GM21360 (cell line): ENCODE measurements around the gene SLC4A1AP.

Experiments used
- ATAC-seq: cut with Tn5 transposase; IDR thresholded peaks from one replicate; pipeline ENCODE4 v1.9.1; 2021; ENCODE audit warnings: mild to moderate bottlenecking, moderate library complexity; ENCODE audit not compliant: unreplicated experiment

Gene SLC4A1AP

DNA sequence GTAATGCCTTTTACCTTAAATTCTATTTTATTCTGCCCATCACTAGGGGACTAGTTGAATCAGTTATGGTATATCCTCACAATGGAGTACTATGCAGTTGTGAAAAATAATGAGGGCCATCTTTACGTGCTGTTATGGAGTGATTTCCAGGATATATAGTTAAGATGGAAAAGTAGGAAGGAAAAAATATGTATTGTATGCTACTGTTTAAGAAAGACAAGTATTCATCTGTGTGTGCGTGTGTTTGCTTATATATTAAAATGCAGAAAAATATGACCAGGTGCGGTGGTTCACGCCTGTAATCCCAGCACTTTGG is 75.3 kb downstream of the SLC4A1AP start:
- no peak for ATAC-seq

DNA sequence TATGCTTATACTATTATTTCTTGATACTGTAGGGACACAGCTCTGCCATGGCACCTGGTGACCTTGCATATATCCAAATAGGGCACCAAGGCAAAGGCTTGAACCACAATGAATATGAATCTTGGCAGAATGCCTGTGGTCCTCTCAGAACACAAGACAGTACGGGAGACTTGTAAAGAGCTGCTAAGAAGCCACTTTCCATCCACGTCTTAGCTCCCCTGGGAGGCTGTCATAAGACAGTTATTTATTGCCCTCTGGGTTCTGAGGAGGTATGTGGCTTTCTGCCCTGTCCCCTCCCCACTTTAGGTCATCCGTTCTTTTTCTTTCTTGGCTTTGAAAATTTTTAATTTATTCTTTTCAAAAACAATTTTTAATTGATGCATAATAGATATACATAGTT is 78.0 kb downstream of the SLC4A1AP start:
- ATAC-seq: no peak

DNA sequence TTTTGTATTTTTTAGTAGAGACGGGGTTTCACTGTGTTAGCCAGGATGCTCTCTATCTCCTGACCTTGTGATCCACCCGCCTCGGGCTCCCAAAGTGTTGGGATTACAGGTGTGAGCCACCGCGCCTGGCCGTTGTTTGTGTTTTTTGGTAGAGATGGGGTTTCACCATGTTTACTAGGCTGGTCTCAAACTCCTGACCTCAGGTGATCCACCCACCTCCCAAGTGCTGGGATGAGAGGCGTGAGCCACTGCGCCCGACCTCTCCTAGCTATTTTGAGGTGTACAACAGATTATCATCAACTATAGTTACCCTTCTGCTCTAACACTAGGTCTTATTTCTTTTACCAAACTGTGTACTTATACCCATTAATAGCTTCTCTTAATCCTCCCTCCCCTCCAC is 78.9 kb downstream of the SLC4A1AP start:
- no peak for ATAC-seq
